A673 (cell line): ENCODE results near the gene TMEM176A. TPM values are rescaled to one million over a fixed set of nuclear protein-coding genes. Genes with fewer than 3 reads are reported as not detected.

Experiments
- BruUV-seq: library from RNA; stranded (reverse); fragments of 400-500 nt; replicated peaks from 2 replicates; lab custom pipeline; 2021; lab: Mats Ljungman, UMichigan
- CTCF ChIA-PET: fragments of 300-600 bp; sonication (Branson Sonifier 250); formaldehyde crosslinking; loops from one replicate; lab custom pipeline; 2022; ENCODE audit warnings: antibody characterized with exemption; lab: Charles Lee
- POLR2A ChIA-PET: fragments of 300-600 bp; sonication (Branson Sonifier 250); formaldehyde crosslinking; loops from one replicate; lab custom pipeline; 2022; ENCODE audit warnings: antibody characterized with exemption; ENCODE audit not compliant: low non-redundant PET; lab: Charles Lee
- DNase-seq: peaks from one replicate; pipeline ENCODE4 v3.0.0-alpha.2; 2015; ENCODE audit warnings: low spot score
- H3K27ac ChIP-seq: fragments of 200-600 bp; sonication (generic); 2 replicates; pipeline ENCODE4 v1.5.1; 2016; ENCODE audit warnings: mixed run types, low read depth, mild to moderate bottlenecking, mixed read lengths, antibody characterized with exemption, low read length; ENCODE audit not compliant: poor library complexity, severe bottlenecking
- H3K27me3 ChIP-seq: fragments of 200-600 bp; sonication (generic); replicated peaks from 2 replicates; pipeline ENCODE4 v1.6.1; 2017; ENCODE audit warnings: mixed run types, low read depth, mild to moderate bottlenecking, mixed read lengths, antibody characterized with exemption, low read length; ENCODE audit not compliant: insufficient read depth, poor library complexity
- H3K36me3 ChIP-seq: fragments of 200-600 bp; sonication (generic); 2 replicates; pipeline ENCODE4 v1.6.1; 2016; ENCODE audit warnings: mixed run types, mild to moderate bottlenecking, mixed read lengths, antibody characterized with exemption, low read length; ENCODE audit not compliant: insufficient read depth, poor library complexity, severe bottlenecking
- H3K4me1 ChIP-seq: fragments of 200-600 bp; sonication (generic); 2 replicates; pipeline ENCODE4 v1.6.1; 2017; ENCODE audit warnings: mixed run types, mild to moderate bottlenecking, mixed read lengths, antibody characterized with exemption, low read length; ENCODE audit not compliant: insufficient read depth, poor library complexity, severe bottlenecking
- H3K4me3 ChIP-seq: fragments of 200-600 bp; sonication (generic); 2 replicates; pipeline ENCODE4 v1.5.1; 2016; ENCODE audit warnings: low read depth, mixed run types, mild to moderate bottlenecking, mixed read lengths, low read length; ENCODE audit not compliant: poor library complexity, severe bottlenecking
- H3K9me3 ChIP-seq: fragments of 200-600 bp; sonication (generic); 2 replicates; pipeline ENCODE4 v1.6.1; 2016; ENCODE audit warnings: mixed run types, low read depth, mild to moderate bottlenecking, mixed read lengths, antibody characterized with exemption, low read length; ENCODE audit not compliant: poor library complexity, severe bottlenecking
- EZH2 ChIP-seq: fragments of 200-600 bp; sonication (generic); IDR thresholded peaks from 2 replicates; pipeline ENCODE4 v1.6.1; 2017; ENCODE audit warnings: borderline replicate concordance, low read depth, mild to moderate bottlenecking, mixed read lengths, antibody characterized with exemption, low read length; ENCODE audit not compliant: poor library complexity, severe bottlenecking
- intact Hi-C: fragments of 100-400 bp; cut with micrococcal nuclease; formaldehyde crosslinking; loops from one replicate; pipeline ENCODE4 v1.10.0; 2022; ENCODE audit not compliant: unreplicated experiment
- total RNA-seq: library from RNA; stranded (reverse); gene quantifications from 2 replicates; pipeline ENCODE4 v1.2.3, GENCODE V29; 2021
- TF ChIP-seq, protein P1 (sequence below): fragments of 300-800, 200-600 bp; sonication (generic); conservative IDR thresholded peaks from 2 replicates; pipeline ENCODE4 v1.5.1; 2017; ENCODE audit warnings: low read depth, mild to moderate bottlenecking, antibody characterized with exemption, low read length, moderate library complexity, mixed read lengths

Gene TMEM176A
- total RNA-seq, 1 experiment from 2014 or later: 2.9 TPM

- CTCF ChIA-PET: no interaction called here
- intact Hi-C loops: no loop called here
- H3K36me3 ChIP-seq: no peaks in the 10 kb centered on the region
Observed at GRCh38 chr7:150826061-150826849, 25.7 kb downstream of the TMEM176A start.

DNA sequence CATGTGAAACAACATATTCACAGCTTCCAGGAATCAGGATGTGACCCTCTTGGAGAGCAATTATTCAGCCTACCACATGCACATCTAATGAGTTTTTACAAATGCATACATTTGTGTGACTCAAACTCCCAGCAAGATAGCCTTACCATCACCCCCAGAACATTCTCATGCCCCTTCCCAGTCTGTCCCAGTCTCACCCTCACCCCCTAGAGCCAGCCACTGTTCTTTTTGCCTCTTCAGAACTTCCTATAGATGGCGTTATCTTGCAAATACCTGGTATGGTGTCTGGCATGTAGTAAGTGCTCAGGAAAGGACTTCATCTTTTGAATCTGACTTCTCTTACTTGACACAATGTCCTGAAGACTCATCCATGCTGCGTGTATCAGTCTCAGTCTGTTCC is 27.8 kb downstream of the TMEM176A start:
- no peak for TF ChIP-seq EZH2
- TF ChIP-seq, protein P1, sequence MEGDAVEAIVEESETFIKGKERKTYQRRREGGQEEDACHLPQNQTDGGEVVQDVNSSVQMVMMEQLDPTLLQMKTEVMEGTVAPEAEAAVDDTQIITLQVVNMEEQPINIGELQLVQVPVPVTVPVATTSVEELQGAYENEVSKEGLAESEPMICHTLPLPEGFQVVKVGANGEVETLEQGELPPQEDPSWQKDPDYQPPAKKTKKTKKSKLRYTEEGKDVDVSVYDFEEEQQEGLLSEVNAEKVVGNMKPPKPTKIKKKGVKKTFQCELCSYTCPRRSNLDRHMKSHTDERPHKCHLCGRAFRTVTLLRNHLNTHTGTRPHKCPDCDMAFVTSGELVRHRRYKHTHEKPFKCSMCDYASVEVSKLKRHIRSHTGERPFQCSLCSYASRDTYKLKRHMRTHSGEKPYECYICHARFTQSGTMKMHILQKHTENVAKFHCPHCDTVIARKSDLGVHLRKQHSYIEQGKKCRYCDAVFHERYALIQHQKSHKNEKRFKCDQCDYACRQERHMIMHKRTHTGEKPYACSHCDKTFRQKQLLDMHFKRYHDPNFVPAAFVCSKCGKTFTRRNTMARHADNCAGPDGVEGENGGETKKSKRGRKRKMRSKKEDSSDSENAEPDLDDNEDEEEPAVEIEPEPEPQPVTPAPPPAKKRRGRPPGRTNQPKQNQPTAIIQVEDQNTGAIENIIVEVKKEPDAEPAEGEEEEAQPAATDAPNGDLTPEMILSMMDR: no peak
- H3K27me3 ChIP-seq: no peaks in the 10 kb centered on the region
- no TSS peak for BruUV-seq
- H3K9me3 ChIP-seq: no peaks in the 10 kb centered on the region
- no peaks in the 10 kb centered on the region for H3K4me1 ChIP-seq
- CTCF ChIA-PET: no interaction called here
- no peak overlapping the region for H3K27ac ChIP-seq
- POLR2A ChIA-PET: no interaction called here
- no peak for DNase-seq
- intact Hi-C loops: no loop called here
- H3K4me3 ChIP-seq: no peak overlapping the region
- H3K36me3 ChIP-seq: no peaks in the 10 kb centered on the region

More at GRCh38 chr7:150826061-150826849, 25.7 kb downstream of the TMEM176A start:
- H3K27me3 ChIP-seq: no peaks in the 10 kb centered on the region
- no TSS peak for BruUV-seq
- no peaks in the 10 kb centered on the region for H3K4me1 ChIP-seq
- H3K9me3 ChIP-seq: no peaks in the 10 kb centered on the region
- POLR2A ChIA-PET: no interaction called here
- H3K27ac ChIP-seq: no peak overlapping the region
- no peak overlapping the region for H3K4me3 ChIP-seq
- TF ChIP-seq, protein P1: no peak
- no peak for TF ChIP-seq EZH2
- no peak for DNase-seq

DNA sequence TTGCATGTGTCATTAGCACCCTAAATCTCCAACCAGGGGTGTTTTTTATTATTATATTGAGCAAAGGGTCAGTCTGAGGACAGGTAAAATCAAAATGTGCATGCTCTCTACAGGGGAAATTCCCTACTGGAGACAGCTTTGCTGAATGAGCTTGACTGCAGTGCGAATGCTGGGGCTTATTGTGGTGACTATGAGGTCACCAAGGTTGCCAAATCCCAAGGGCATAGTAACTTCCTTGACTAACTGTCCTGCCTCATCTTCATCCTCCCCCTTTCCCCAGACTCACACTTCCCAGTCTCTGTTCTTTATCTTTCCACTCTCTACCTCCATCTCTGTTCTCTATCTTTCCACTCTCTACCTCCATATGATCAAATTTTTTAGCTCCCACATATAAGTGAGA is 28.9 kb downstream of the TMEM176A start:
- POLR2A ChIA-PET: no interaction called here
- no peaks in the 10 kb centered on the region for H3K4me1 ChIP-seq

More for the DNA sequence above, 28.9 kb downstream of the TMEM176A start:
- BruUV-seq: no TSS peak
- Histone ChIP-seq H3K27ac (no peak overlapping the region), H3K9me3 (no peaks in the 10 kb centered on the region), H3K36me3 (no peaks in the 10 kb centered on the region), H3K4me3 (no peak overlapping the region), H3K27me3 (no peaks in the 10 kb centered on the region)
- TF ChIP-seq, protein P1: no peak
- no peak for TF ChIP-seq EZH2
- CTCF ChIA-PET: no interaction called here
- DNase-seq: no peak
- intact Hi-C loops: no loop called here
